Common myeloid progenitor, CD34-positive (primary cell): ENCODE data around the gene TES.

ENCODE experiments used
- CTCF ChIA-PET: fragments of 350-600 bp; sonication (Branson Sonifier 250); formaldehyde crosslinking; loops from one replicate; lab custom pipeline; 2021; ENCODE audit warnings: antibody characterized with exemption; lab: Charles Lee
- POLR2A ChIA-PET: fragments of 350-600 bp; sonication (Branson Sonifier 250); formaldehyde crosslinking; loops from one replicate; lab custom pipeline; 2021; ENCODE audit warnings: antibody characterized with exemption; lab: Charles Lee
- DNase-seq, 3 donors: peaks; one replicate each; pipeline versions ENCODE4 v3.0.0 to v3.0.0-alpha.2; 2013
- H3K27ac ChIP-seq, 2 experiments: 1 replicate in 1 of 2; 2 replicates in 1 of 2; pipeline ENCODE4 v1.7.0; 2013; ENCODE audit warnings: inconsistent platforms in 2 of 2, low read length in 2 of 2, mild to moderate bottlenecking in 2 of 2, low read depth in 1 of 2, moderate library complexity in 1 of 2; ENCODE audit not compliant: severe bottlenecking in 2 of 2, insufficient read depth in 1 of 2, poor library complexity in 1 of 2
- H3K27me3 ChIP-seq, 5 experiments: replicated peaks in 2 of 5; 1 replicate in 3 of 5; 2 replicates in 2 of 5; pipeline versions ENCODE4 v1.6.1 to v1.7.0; 2013; ENCODE audit warnings: low read length in 4 of 5, mild to moderate bottlenecking in 2 of 5, moderate library complexity in 2 of 5, inconsistent platforms in 1 of 5; ENCODE audit not compliant: insufficient read depth in 5 of 5, control insufficient read depth in 4 of 5
- H3K36me3 ChIP-seq, 4 experiments: 1 replicate in 2 of 4; 2 replicates in 2 of 4; pipeline versions ENCODE4 v1.6.1 to v1.7.0; 2013; ENCODE audit warnings: low read length in 3 of 4, control low read depth in 1 of 4, mild to moderate bottlenecking in 1 of 4; ENCODE audit not compliant: control insufficient read depth in 4 of 4, insufficient read depth in 4 of 4
- H3K4me1 ChIP-seq, 4 experiments: 1 replicate in 3 of 4; 2 replicates in 1 of 4; pipeline versions ENCODE4 v1.6.1 to v1.7.1; 2013; ENCODE audit warnings: low read length in 3 of 4, mild to moderate bottlenecking in 3 of 4, control low read depth in 1 of 4, inconsistent platforms in 1 of 4, moderate library complexity in 1 of 4; ENCODE audit not compliant: control insufficient read depth in 4 of 4, insufficient read depth in 4 of 4; ENCODE audit errors: control extremely low read depth in 1 of 4
- H3K4me3 ChIP-seq, 7 experiments: 1 replicate in 4 of 7; 2 replicates in 3 of 7; pipeline versions ENCODE4 v1.5.1 to v1.7.0; 2013; ENCODE audit warnings: mild to moderate bottlenecking in 7 of 7, low read length in 6 of 7, moderate library complexity in 6 of 7, inconsistent platforms in 2 of 7, low read depth in 2 of 7, control low read depth in 1 of 7; ENCODE audit not compliant: insufficient read depth in 4 of 7, control insufficient read depth in 1 of 7; ENCODE audit errors: extremely low read depth in 1 of 7
- H3K9me3 ChIP-seq, 5 experiments: 1 replicate in 4 of 5; 2 replicates in 1 of 5; pipeline versions ENCODE4 v1.6.1 to v1.7.1; 2013; ENCODE audit warnings: low read length in 4 of 5, mild to moderate bottlenecking in 2 of 5, inconsistent platforms in 1 of 5, low read depth in 1 of 5, moderate library complexity in 1 of 5; ENCODE audit not compliant: control insufficient read depth in 4 of 5, insufficient read depth in 2 of 5; ENCODE audit errors: control extremely low read depth in 1 of 5
- WGBS: methylation state at CpG from one replicate; pipeline ENCODE4 v1.1.5; 2013; ENCODE audit not compliant: insufficient coverage; 5-methylcytosine and 5-hydroxymethylcytosine counted together

Gene TES

GRCh38 chr7:116166156-116166555, 44.2 kb upstream of the TES start:
- Histone ChIP-seq H3K9me3 (no peaks in the 10 kb centered on the region), H3K4me1 (peaks cover 0 to 38% (median 14%) of the 10 kb centered on the region in 4 experiments), H3K36me3 (no peaks in the 10 kb centered on the region), H3K27ac (peak overlapping the region in 1 of 2 experiments; percentile 43), H3K27me3 (no peaks in the 10 kb centered on the region), H3K4me3 (no peak overlapping the region)
- WGBS, result 90% methylated on average over 2 of the region's 2 CpGs
- ChIA-PET POLR2A (no interaction called here), CTCF (interaction anchor here (1.1 to 2.7 kb wide), 9 partner anchors 10 to 101 kb away, joined by 3 to 12 read pairs (median 5); no protein-coding TSS in a partner anchor)
- DNase-seq, result peak in 1 of 3 donors; percentile 7

GRCh38 chr7:116167177-116167576, 43.2 kb upstream of the TES start:
- Histone ChIP-seq H3K4me3 (no peak overlapping the region), H3K36me3 (no peaks in the 10 kb centered on the region), H3K9me3 (no peaks in the 10 kb centered on the region), H3K27me3 (no peaks in the 10 kb centered on the region), H3K27ac (no peak overlapping the region), H3K4me1 (peaks cover 0 to 38% (median 14%) of the 10 kb centered on the region in 4 experiments)
- ChIA-PET POLR2A (no interaction called here), CTCF (interaction anchor here (0.7 to 2.7 kb wide), 14 partner anchors 9 to 593 kb away, joined by 3 to 12 read pairs (median 3); no protein-coding TSS in a partner anchor)
- 84% methylated on average over 3 of the region's 4 CpGs for WGBS
- DNase-seq, result peak in 2 of 3 donors; percentile 37 to 49

GRCh38 chr7:116169060-116169459, 41.3 kb upstream of the TES start:
- DNase-seq, result no peak
- 100% methylated on average over 1 of the region's 1 CpG for WGBS
- Histone ChIP-seq H3K9me3 (no peaks in the 10 kb centered on the region), H3K27ac (no peak overlapping the region), H3K4me3 (no peak overlapping the region), H3K4me1 (peaks cover 0 to 30% (median 14%) of the 10 kb centered on the region in 4 experiments), H3K36me3 (no peaks in the 10 kb centered on the region), H3K27me3 (no peaks in the 10 kb centered on the region)
- ChIA-PET POLR2A (no interaction called here), CTCF (interaction anchor here (1.0 to 4.0 kb wide), 6 partner anchors 9 to 81 kb away, joined by 3 to 19 read pairs (median 4); no protein-coding TSS in a partner anchor)

- POLR2A ChIA-PET, result interaction anchor here (1.0 kb wide), 1 partner anchor 14 kb away, joined by 5 read pairs; no protein-coding TSS in a partner anchor
- DNase-seq, result no peak
Measured at GRCh38 chr7:116170180-116170579, 40.2 kb upstream of the TES start.

GRCh38 chr7:116171094-116171493, 39.2 kb upstream of the TES start:
- Histone ChIP-seq H3K4me1 (peaks cover 0 to 17% (median 5%) of the 10 kb centered on the region in 4 experiments), H3K27ac (no peak overlapping the region), H3K9me3 (no peaks in the 10 kb centered on the region), H3K27me3 (no peaks in the 10 kb centered on the region), H3K4me3 (no peak overlapping the region), H3K36me3 (no peaks in the 10 kb centered on the region)
- WGBS, result 83% methylated on average over 1 of the region's 2 CpGs
- CTCF ChIA-PET, result interaction anchor here (0.8 to 4.8 kb wide), 16 partner anchors 9 to 612 kb away, joined by 3 to 91 read pairs (median 4); no protein-coding TSS in a partner anchor
- peak in 2 of 3 donors; percentile 21 to 31 for DNase-seq
- POLR2A ChIA-PET, result no interaction called here

More at GRCh38 chr7:116170180-116170579, 40.2 kb upstream of the TES start:
- peaks cover 0 to 24% (median 12%) of the 10 kb centered on the region in 4 experiments for H3K4me1 ChIP-seq
- no peak overlapping the region for H3K4me3 ChIP-seq
- H3K27me3 ChIP-seq, result no peaks in the 10 kb centered on the region
- no peaks in the 10 kb centered on the region for H3K36me3 ChIP-seq
- no peaks in the 10 kb centered on the region for H3K9me3 ChIP-seq
- CTCF ChIA-PET, result interaction anchor here (0.7 to 4.8 kb wide), 12 partner anchors 8 to 692 kb away, joined by 3 to 91 read pairs (median 4); partner anchors contain the start of gene CAPZA2
- H3K27ac ChIP-seq, result no peak overlapping the region

- ChIA-PET CTCF (interaction anchor here (0.8 to 4.8 kb wide), 16 partner anchors 8 to 653 kb away, joined by 3 to 91 read pairs (median 5); partner anchors contain the start of gene TES), POLR2A (no interaction called here)
- Histone ChIP-seq H3K27ac (no peak overlapping the region), H3K9me3 (no peaks in the 10 kb centered on the region), H3K27me3 (no peaks in the 10 kb centered on the region), H3K36me3 (no peaks in the 10 kb centered on the region), H3K4me1 (peaks cover 0 to 4% (median under 1%) of the 10 kb centered on the region in 4 experiments), H3K4me3 (no peak overlapping the region)
- DNase-seq, result no peak
Measured at GRCh38 chr7:116172353-116172752, 38.0 kb upstream of the TES start.
